ENCODE data around the gene KIAA2012.

GRCh38 chr2:202088777-202089176, 15.7 kb downstream of the KIAA2012 start:
- no peak for TF ChIP-seq CTCF (IDR thresholded peaks at IDR 0.05)
- TF ChIP-seq POLR2A (IDR thresholded peaks at IDR 0.05): no peak

All from uterus (tissue), 2 donors.